NCI-H1092 (cell line): ENCODE data around the gene NFATC2.
"Not testable (repeated sequence)": the region's sequence is repeated elsewhere in the genome, so short reads cannot be mapped to it uniquely, and the experiment has no call there.

Experiments used
- DNase-seq: peaks from one replicate; lab custom pipeline; 2025; lab: John Stamatoyannopoulos, UW

Gene NFATC2

GRCh38 chr20:51540074-51540473 lies 2.4 kb downstream of the NFATC2 start:
- DNase-seq: not testable (repeated sequence)

- DNase-seq: peak; percentile 94
These were observed 6.1 kb downstream of the NFATC2 start for GRCh38 chr20:51536116-51537069.

- no peak for DNase-seq
These were observed 6.8 kb downstream of the NFATC2 start for GRCh38 chr20:51535674-51536073.

- no peak for DNase-seq
These were observed 7.5 kb downstream of the NFATC2 start for GRCh38 chr20:51535075-51535386.

- no peak for DNase-seq
These were observed 9.0 kb downstream of the NFATC2 start for GRCh38 chr20:51533291-51534172.

- no peak for DNase-seq
These were observed 9.8 kb downstream of the NFATC2 start for GRCh38 chr20:51532577-51533191.

GRCh38 chr20:51531712-51532456 lies 10.6 kb downstream of the NFATC2 start:
- DNase-seq: no peak

- no peak for DNase-seq
These were observed 11.3 kb downstream of the NFATC2 start for GRCh38 chr20:51531141-51531710.

- no peak for DNase-seq
These were observed 12.8 kb downstream of the NFATC2 start for GRCh38 chr20:51529758-51530157.

- no peak for DNase-seq
These were observed 13.3 kb downstream of the NFATC2 start for GRCh38 chr20:51529081-51529681.

- DNase-seq: no peak
These were observed 14.1 kb downstream of the NFATC2 start for GRCh38 chr20:51528263-51529027.

- no peak for DNase-seq
These were observed 15.8 kb downstream of the NFATC2 start for GRCh38 chr20:51526754-51527153.

GRCh38 chr20:51526106-51526470 lies 16.4 kb downstream of the NFATC2 start:
- no peak for DNase-seq

GRCh38 chr20:51525241-51526105 lies 17.0 kb downstream of the NFATC2 start:
- DNase-seq: no peak

GRCh38 chr20:51523276-51524013 lies 19.1 kb downstream of the NFATC2 start:
- DNase-seq: no peak

- no peak for DNase-seq
These were observed 20.3 kb downstream of the NFATC2 start for GRCh38 chr20:51522207-51522606.

GRCh38 chr20:51517839-51518238 lies 24.7 kb downstream of the NFATC2 start:
- no peak for DNase-seq

GRCh38 chr20:51516855-51517254 lies 25.7 kb downstream of the NFATC2 start:
- DNase-seq: no peak

GRCh38 chr20:51514836-51515235 lies 27.7 kb downstream of the NFATC2 start:
- no peak for DNase-seq
